ENCODE results near the gene LRRN1.
"Not testable (repeated sequence)": the region's sequence is repeated elsewhere in the genome, so short reads cannot be mapped to it uniquely, and the experiment has no call there.

Gene LRRN1

DNA sequence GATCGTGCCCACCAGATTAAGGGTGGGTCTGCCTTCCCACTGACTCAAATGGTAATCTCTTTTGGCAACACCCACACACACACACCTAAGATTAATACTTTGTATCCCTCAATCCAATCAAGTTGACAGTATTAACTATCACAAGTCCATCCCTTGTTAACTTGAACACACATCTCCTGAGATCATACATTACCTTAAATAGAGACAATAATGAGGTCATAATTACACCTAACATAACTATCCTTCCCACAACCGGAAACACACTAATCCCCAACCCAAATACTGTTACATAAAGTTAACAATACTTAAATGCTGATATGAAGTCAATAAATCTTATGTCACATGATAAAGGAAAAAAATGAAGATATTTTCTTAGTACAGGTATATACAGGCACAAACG, 29.2 kb downstream of the LRRN1 start:
- not testable (repeated sequence) for H3K27me3 Mint-ChIP-seq; H3K9me3 Mint-ChIP-seq; H3K4me1 Mint-ChIP-seq (ENCODE audit: low read depth); H3K4me3 Mint-ChIP-seq; H3K27ac Mint-ChIP-seq
- peaks cover 14% of the 10 kb centered on the region for H3K36me3 Mint-ChIP-seq (ENCODE audit: low read depth)

DNA sequence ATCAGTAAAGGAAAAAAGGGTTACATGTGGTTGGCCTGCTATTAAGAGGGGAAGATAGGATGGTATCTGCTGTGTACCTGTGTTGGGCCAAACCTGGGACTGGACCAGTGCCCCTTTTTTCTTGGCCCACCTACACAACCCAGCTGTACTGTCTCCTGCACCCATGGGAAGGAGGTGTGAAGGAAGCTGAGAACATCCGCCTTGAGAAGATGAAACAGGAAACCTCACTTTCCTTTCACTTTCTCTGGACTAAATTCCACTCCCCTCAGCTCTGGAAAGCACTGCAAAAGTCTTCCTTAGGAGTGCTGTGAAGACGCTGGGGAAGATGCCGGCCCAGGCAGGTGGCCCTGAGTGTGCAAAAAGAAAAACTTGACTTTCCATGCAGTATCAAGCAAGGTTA, 37.6 kb downstream of the LRRN1 start:
- Mint-ChIP-seq H3K36me3 (ENCODE audit: low read depth) (peaks cover 10% of the 10 kb centered on the region), H3K4me3 (no peak overlapping the region), H3K27ac (no peak overlapping the region), H3K9me3 (peaks cover 43% of the 10 kb centered on the region), H3K4me1 (ENCODE audit: low read depth) (peaks cover 7% of the 10 kb centered on the region), H3K27me3 (no peaks in the 10 kb centered on the region)

DNA sequence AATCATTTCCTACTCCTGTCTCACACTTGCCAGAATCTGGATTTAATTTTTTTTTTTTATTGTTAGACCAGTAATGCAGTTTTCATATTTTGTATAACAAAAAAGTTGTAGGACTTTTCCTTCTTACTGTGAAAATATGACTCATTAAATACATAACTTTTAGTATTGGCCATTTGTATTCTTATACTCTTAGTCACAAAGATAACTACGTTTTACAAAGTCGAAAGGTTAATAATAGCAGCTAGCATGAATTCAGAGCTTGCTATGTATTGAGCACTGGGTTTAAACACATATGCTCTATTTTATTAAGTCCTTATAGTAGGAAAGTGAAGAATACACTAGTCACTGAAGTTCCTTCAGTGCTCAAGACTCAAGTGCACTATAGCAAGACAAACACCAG, 43.1 kb downstream of the LRRN1 start:
- Mint-ChIP-seq H3K4me3 (no peak overlapping the region), H3K9me3 (peaks cover 30% of the 10 kb centered on the region), H3K4me1 (ENCODE audit: low read depth) (no peaks in the 10 kb centered on the region), H3K36me3 (ENCODE audit: low read depth) (peaks cover 7% of the 10 kb centered on the region), H3K27me3 (no peaks in the 10 kb centered on the region), H3K27ac (no peak overlapping the region)

DNA sequence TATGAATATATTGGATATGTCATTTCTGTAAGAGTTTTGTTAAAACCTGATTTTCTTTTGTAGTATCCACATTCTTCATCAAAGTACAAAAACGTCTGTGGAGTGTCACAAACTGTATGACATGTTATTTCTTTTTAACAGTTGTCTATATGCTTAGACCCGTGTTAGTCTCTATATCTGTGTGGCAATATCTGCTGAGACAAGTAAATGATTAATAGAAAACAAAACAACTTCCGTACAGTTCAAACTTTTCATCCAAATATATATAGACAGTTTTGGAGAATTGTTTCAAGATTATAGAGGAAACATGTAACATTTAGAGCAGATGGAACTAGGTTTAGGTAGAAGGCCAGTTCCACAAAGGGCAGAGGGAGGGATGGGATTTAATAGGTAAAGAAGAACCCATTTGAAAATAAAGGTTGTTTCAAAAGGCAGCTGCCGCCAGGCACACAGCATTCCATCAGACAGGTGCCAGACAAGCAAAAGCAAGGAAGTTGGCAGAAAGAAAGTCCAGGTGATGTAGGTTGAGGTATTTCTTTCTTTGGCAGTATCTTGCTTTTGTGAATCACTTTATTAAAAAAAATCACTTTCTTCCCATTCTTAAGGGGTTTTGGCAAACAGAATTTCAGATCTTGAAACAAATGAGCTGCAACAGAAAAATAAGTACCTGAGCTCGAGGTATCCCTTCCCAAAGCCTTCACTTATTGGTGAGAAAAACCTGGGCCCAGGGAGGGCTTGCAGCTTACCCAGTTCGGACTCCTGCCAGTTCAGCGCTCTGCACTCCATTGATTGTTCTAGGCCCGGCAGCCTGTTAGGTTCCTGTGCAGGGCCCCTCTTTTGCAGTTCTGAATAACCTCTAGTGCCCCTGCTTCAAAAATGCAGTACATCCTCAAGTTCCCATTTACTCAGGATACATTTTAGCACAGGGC, 49.0 kb downstream of the LRRN1 start:
- no peak overlapping the region for H3K4me3 Mint-ChIP-seq
- no peak overlapping the region for H3K27ac Mint-ChIP-seq
- no peaks in the 10 kb centered on the region for H3K27me3 Mint-ChIP-seq
- H3K36me3 Mint-ChIP-seq (ENCODE audit: low read depth): peaks cover 7% of the 10 kb centered on the region
- H3K9me3 Mint-ChIP-seq: no peaks in the 10 kb centered on the region
- no peaks in the 10 kb centered on the region for H3K4me1 Mint-ChIP-seq (ENCODE audit: low read depth)

DNA sequence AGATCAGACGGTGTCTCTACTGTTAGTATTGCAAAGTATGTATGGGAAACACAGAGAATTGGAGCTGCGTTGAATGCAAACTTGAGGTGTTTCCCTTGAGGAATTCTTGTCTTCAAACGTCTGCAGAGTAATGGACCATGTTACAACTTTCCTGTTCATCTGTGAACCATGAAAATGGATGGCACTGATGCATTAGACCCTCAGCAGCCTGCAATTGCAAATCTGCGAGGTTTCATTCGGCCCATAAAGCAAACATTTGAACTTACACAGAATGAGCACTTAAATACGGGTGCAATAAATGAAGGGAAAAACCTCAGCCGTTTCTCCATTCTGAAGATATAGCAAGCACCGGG, 49.7 kb downstream of the LRRN1 start:
- Mint-ChIP-seq H3K27me3 (no peaks in the 10 kb centered on the region), H3K27ac (no peak overlapping the region), H3K36me3 (ENCODE audit: low read depth) (peaks cover 7% of the 10 kb centered on the region), H3K4me3 (no peak overlapping the region), H3K4me1 (ENCODE audit: low read depth) (no peaks in the 10 kb centered on the region), H3K9me3 (no peaks in the 10 kb centered on the region)

DNA sequence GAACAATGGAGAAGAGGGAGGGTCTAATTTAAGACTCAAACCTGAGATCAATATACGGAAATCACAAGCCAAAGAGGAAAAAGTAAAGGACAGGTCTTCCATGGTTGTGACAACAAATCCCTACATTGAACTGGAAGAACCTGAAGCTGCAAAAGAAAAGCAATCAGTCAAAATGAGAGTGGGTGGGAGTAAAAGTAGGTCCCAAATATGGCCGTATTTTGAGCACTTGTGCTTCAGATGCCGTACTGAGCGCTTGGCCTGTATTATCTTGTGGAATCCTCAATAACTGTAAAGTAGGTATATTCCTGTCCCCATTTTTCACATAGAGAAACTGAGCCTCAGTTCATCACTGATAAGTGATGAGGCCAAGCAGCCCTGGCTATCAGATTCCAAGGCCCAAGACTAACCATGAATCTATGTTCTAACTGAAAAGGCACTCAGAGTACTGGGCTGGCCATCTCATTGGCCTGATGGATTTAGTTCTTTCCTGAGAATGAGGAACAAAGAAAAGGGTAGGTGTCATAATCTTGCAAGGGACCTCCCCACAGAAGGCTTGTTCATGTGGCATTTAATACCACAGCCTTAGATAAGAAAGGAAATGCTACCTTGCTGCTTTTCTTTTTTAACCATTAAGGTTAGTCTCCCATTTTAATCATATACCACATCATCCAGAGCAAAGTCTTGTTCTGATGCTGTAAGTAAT, 52.5 kb downstream of the LRRN1 start:
- H3K4me1 Mint-ChIP-seq (ENCODE audit: low read depth): no peaks in the 10 kb centered on the region
- no peak overlapping the region for H3K4me3 Mint-ChIP-seq
- H3K9me3 Mint-ChIP-seq: no peaks in the 10 kb centered on the region
- H3K27ac Mint-ChIP-seq: no peak overlapping the region
- H3K27me3 Mint-ChIP-seq: no peaks in the 10 kb centered on the region
- H3K36me3 Mint-ChIP-seq (ENCODE audit: low read depth): no peaks in the 10 kb centered on the region

DNA sequence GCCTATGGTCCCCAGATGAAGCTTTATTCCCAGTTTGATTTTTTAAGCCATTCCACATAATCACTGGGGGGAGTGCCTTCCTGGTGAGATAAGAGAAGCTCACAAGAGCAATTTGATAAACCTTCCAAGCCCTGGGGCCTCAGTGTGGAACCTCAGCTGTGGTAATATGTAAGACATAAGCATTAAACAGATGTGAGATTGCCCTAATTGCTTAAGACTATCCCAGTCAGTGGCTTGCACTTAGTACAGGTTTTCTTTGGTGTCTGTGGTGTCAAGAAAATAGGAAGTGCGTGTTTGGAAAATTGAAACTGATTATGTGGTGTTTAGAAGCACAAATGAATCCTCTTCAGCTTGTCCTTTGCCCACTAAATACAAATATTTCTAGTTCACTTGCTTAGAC, 54.3 kb downstream of the LRRN1 start:
- no peak overlapping the region for H3K27ac Mint-ChIP-seq
- no peaks in the 10 kb centered on the region for H3K36me3 Mint-ChIP-seq (ENCODE audit: low read depth)
- no peaks in the 10 kb centered on the region for H3K9me3 Mint-ChIP-seq
- H3K4me1 Mint-ChIP-seq (ENCODE audit: low read depth): no peaks in the 10 kb centered on the region
- no peaks in the 10 kb centered on the region for H3K27me3 Mint-ChIP-seq
- no peak overlapping the region for H3K4me3 Mint-ChIP-seq

DNA sequence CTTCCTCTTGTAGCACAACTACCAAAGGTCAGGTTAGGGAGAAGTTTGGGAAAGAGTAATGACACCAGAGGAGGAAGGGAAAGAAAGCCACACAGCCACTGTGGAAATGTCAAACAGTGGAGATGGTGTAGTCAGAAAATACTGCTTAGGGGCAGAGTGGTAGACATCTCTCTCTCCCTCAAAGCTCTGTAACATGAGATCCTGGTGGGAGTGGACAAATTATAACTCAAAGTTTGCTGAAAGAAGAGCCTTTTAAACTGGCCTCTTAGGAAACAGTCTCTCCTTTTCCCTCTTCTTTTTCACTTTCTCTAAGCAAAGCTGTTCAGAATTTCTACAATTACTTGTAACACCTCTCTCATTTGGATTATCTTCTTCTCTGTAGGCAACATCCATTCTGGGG, 55.8 kb downstream of the LRRN1 start:
- Mint-ChIP-seq H3K4me3 (no peak overlapping the region), H3K4me1 (ENCODE audit: low read depth) (no peaks in the 10 kb centered on the region), H3K27ac (no peak overlapping the region), H3K9me3 (no peaks in the 10 kb centered on the region), H3K27me3 (no peaks in the 10 kb centered on the region), H3K36me3 (ENCODE audit: low read depth) (no peaks in the 10 kb centered on the region)

DNA sequence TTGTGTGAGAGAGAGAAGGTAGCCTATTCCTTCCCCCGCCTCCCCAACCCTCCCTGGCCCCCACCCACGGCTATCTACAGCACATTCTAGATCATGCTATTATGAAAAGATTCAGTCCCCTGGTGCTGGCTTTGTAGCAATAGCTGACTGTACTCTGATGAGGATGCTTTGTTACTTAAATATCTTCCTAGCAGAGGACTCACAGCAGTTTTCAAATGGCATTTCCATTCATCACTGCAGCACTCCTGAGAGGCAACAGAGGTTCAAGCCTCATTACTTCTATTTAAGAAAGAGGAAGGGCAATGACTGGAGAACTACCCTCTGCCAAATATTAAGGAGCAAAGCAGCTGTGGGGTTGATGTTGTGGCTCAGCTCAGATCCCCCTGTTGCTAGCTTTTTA, 61.0 kb downstream of the LRRN1 start:
- Mint-ChIP-seq H3K27ac (no peak overlapping the region), H3K4me3 (no peak overlapping the region), H3K36me3 (ENCODE audit: low read depth) (peaks cover 7% of the 10 kb centered on the region), H3K9me3 (peaks cover 5% of the 10 kb centered on the region), H3K27me3 (no peaks in the 10 kb centered on the region), H3K4me1 (ENCODE audit: low read depth) (no peaks in the 10 kb centered on the region)

DNA sequence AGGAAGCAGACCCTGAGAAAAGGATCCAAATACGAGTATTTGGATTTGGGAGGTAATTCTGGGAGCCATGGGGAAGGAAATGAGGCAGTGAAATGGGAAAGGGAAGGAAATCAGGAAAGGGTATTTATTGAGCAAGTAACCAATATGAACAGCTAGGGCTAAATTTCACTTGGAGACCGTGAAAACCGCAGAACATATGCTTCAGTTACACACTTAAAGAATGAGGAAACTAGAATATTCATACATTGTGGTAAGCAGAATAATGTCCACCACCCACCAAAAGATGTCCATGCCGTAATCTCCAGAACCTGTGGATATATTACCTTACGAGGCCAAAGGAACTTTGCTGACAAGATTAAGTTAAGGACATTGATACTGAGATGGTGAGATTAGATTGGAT, 63.3 kb downstream of the LRRN1 start:
- peaks cover 8% of the 10 kb centered on the region for H3K36me3 Mint-ChIP-seq (ENCODE audit: low read depth)
- peaks cover 5% of the 10 kb centered on the region for H3K9me3 Mint-ChIP-seq
- no peak overlapping the region for H3K27ac Mint-ChIP-seq
- no peak overlapping the region for H3K4me3 Mint-ChIP-seq
- no peaks in the 10 kb centered on the region for H3K4me1 Mint-ChIP-seq (ENCODE audit: low read depth)
- H3K27me3 Mint-ChIP-seq: no peaks in the 10 kb centered on the region

DNA sequence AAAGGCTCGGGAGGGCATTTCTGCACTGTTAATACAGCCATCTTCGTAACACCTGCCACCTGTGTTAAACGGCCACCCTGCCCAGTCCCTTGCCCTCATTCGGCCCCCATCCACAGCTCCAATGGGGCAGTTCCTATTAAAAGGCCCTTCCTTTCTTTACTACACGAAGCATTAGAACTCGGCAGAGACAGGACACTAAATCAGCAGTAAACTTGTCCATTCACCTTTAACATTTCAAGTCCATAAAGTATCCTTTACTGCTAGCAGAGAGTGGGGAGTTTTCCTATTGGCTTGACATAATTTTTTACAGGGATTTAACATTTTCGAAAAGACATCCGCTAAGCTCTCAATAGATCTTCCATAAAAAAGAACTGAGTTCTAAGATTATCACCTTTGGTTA, 76.3 kb downstream of the LRRN1 start:
- Mint-ChIP-seq H3K27me3 (no peaks in the 10 kb centered on the region), H3K4me3 (no peak overlapping the region), H3K9me3 (no peaks in the 10 kb centered on the region), H3K27ac (no peak overlapping the region), H3K4me1 (ENCODE audit: low read depth) (no peaks in the 10 kb centered on the region), H3K36me3 (ENCODE audit: low read depth) (no peaks in the 10 kb centered on the region)

DNA sequence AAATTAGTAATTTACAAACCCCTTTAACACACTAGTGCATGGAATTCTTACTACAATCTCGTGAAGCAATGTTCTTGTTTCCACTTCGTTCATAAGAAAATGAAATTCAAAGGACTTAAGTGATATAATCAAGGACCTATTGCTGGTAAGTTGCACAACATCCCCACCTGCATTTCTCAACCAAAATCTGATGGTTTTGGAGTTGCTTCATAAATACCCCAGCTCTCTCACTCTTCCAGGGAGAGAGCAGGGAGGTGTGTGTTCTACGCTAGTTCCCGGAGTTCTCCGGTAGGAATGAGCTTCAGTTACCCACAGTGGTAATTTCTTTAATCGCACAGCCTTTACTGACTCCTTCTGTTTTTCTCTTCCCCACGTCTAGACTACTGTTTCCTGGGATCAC, 81.8 kb downstream of the LRRN1 start:
- Mint-ChIP-seq H3K27ac (no peak overlapping the region), H3K9me3 (no peaks in the 10 kb centered on the region), H3K4me1 (ENCODE audit: low read depth) (no peaks in the 10 kb centered on the region), H3K27me3 (no peaks in the 10 kb centered on the region), H3K4me3 (no peak overlapping the region), H3K36me3 (ENCODE audit: low read depth) (no peaks in the 10 kb centered on the region)

DNA sequence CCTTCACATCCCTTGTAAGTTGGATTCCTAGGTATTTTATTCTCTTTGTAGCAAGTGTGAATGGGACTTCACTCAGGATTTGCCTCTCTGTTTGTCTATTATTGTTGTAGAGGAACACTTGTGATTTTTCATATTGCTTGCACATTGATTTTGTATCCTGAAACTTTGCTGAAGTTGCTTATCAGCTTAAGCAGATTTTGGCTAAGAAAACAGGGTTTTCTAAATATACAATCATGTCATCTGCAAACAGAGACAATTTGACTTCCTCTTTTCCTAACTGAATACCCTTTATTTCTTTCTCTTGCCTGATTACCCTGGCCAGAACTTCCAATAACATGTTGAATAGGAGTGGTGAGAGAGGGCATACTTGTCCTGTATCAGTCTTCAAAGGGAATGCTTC, 88.1 kb downstream of the LRRN1 start:
- H3K36me3 Mint-ChIP-seq (ENCODE audit: low read depth); H3K4me1 Mint-ChIP-seq (ENCODE audit: low read depth); H3K27ac Mint-ChIP-seq; H3K27me3 Mint-ChIP-seq; H3K9me3 Mint-ChIP-seq; H3K4me3 Mint-ChIP-seq: not testable (repeated sequence)

DNA sequence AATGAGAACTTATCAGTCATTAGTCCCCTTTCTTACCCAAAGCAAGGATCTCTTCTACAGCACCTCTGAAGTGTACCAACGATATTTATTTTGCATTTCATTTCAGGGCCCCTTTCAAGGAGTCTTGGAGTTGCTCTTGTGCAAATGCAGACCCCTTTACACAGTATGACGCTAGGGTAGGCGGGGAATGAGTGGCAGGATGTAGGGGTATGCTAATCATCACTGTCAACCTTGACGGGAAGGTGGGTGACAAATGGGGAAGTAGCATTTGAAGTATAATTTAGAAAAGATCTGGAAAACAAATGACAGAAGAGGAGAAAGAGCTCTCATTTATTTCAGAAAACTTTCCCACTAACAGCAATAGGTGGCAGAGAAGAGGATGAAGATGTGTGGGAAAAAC, 94.4 kb downstream of the LRRN1 start:
- Mint-ChIP-seq H3K4me1 (ENCODE audit: low read depth) (no peaks in the 10 kb centered on the region), H3K27me3 (no peaks in the 10 kb centered on the region), H3K4me3 (no peak overlapping the region), H3K27ac (no peak overlapping the region), H3K9me3 (peaks cover 4% of the 10 kb centered on the region), H3K36me3 (ENCODE audit: low read depth) (no peaks in the 10 kb centered on the region)

All from stimulated activated naive CD8-positive, alpha-beta T cell treated with anti-CD3 and anti-CD28 coated beads, Interleukin-15, Interleukin-2, amounts not matched to agents 100 ng/mL and 50 ng/mL, for 24 hours (primary cell).